ENCODE results near the gene SPATA45. TPM values are rescaled to one million over a fixed set of nuclear protein-coding genes. Genes with fewer than 3 reads are reported as not detected.

SPATA45 gene
- total RNA-seq, 5 donors from 2014 or later (not counting 1 experiment from before 2014, with no cell fraction given) = 0.57 TPM; not detected in 4

DNA sequence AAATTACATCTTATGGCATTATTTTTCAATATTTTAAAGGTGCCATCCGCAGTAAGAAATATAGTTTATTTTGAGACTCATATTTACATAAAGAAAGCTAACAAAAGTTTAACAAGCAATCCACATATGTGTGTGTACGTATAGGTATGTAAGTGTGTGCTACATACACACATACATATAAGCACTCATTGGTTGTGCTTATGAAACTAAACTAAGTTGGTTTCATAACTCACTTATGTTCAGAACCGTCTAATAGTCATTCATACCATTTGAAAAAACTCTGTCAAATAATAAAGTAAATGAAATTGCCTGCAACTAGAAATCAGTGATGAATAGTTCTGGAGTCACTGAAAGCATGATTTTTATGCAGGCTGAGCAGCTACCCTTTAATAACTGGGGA lies 41.7 kb downstream of the SPATA45 start:
- Mint-ChIP-seq H3K36me3 (peaks cover 24% of the 10 kb centered on the region), H3K4me3 (no peak overlapping the region), H3K27ac (no peak overlapping the region), H3K27me3 (no peaks in the 10 kb centered on the region), H3K4me1 (no peaks in the 10 kb centered on the region), H3K9me3 (no peaks in the 10 kb centered on the region)
- ATAC-seq (replicated peaks in 1 of 4) (no peak), DNase-seq (no peak)
- Histone ChIP-seq H3K4me1 (ENCODE audit: control insufficient read depth in 1 of 2, extremely low read depth in 1 of 2, insufficient read depth in 2 of 2, low read length in 2 of 2) (no peaks in the 10 kb centered on the region), H3K27ac (ENCODE audit: low read length) (no peak overlapping the region), H3K36me3 (ENCODE audit: control insufficient read depth in 2 of 2, extremely low read depth in 1 of 2, insufficient read depth in 1 of 2, low read length in 1 of 2) (peaks cover 0 to 25% of the 10 kb centered on the region in 2 donors), H3K27me3 (replicated peaks in 1 of 2; ENCODE audit: control insufficient read depth in 2 of 2, extremely low read depth in 1 of 2, insufficient read depth in 2 of 2, low read length in 1 of 2) (no peaks in the 10 kb centered on the region), H3K4me3 (ENCODE audit: control insufficient read depth in 1 of 2, extremely low read depth in 1 of 2, low read length in 1 of 2) (no peak overlapping the region), H3K9me3 (no peaks in the 10 kb centered on the region)
- ChIA-PET CTCF (interaction anchor here in 1 of 2 donors (0.6 kb wide), 1 partner anchor 172 kb away, joined by 7 read pairs; no protein-coding TSS in a partner anchor), POLR2A (interaction anchor here (0.7 to 0.9 kb wide), 2 partner anchors 11 to 108 kb away, joined by 4 to 6 read pairs; no protein-coding TSS in a partner anchor)
- WGBS (ENCODE audit: insufficient coverage) = no CpG with 5 or more reads among the region's 3 CpGs

DNA sequence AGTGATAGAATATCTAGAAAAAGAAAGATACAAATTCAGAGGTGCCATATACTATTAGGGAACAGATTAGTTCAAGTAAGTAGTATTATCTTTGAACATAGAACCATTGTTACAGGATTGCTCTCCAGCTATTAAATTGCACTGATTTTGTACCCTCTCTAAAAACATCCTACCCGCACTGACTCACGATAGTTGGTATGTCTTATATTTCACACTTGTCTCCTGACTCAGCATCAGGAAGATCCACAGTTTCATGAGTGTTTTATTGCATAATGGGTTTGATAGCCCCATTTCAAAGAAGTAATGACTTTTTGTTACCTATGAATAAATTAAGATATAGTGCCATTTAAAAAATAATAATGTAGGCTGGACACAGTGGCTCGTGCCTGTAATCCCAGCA lies 49.8 kb downstream of the SPATA45 start:
- Mint-ChIP-seq H3K9me3 (no peaks in the 10 kb centered on the region), H3K4me3 (no peak overlapping the region), H3K36me3 (peaks cover 41% of the 10 kb centered on the region), H3K4me1 (peaks cover 17% of the 10 kb centered on the region in 3 donors), H3K27me3 (no peaks in the 10 kb centered on the region), H3K27ac (no peak overlapping the region)
- Histone ChIP-seq H3K27ac (ENCODE audit: low read length) (no peak overlapping the region), H3K27me3 (replicated peaks in 1 of 2; ENCODE audit: control insufficient read depth in 2 of 2, extremely low read depth in 1 of 2, insufficient read depth in 2 of 2, low read length in 1 of 2) (no peaks in the 10 kb centered on the region), H3K4me1 (ENCODE audit: control insufficient read depth in 1 of 2, extremely low read depth in 1 of 2, insufficient read depth in 2 of 2, low read length in 2 of 2) (peaks cover 5 to 16% of the 10 kb centered on the region in 2 experiments), H3K36me3 (ENCODE audit: control insufficient read depth in 2 of 2, extremely low read depth in 1 of 2, insufficient read depth in 1 of 2, low read length in 1 of 2) (peaks cover 0 to 29% of the 10 kb centered on the region in 2 donors), H3K4me3 (ENCODE audit: control insufficient read depth in 1 of 2, extremely low read depth in 1 of 2, low read length in 1 of 2) (no peak overlapping the region), H3K9me3 (no peaks in the 10 kb centered on the region)
- ChIA-PET CTCF (interaction anchor here in 1 of 2 donors (1.0 kb wide), 1 partner anchor 340 kb away, joined by 5 read pairs; no protein-coding TSS in a partner anchor), POLR2A (interaction anchor here in 1 of 2 donors (0.7 kb wide), 1 partner anchor 943 kb away, joined by 3 read pairs; no protein-coding TSS in a partner anchor)
- DNase-seq (no peak), ATAC-seq (replicated peaks in 1 of 4) (no peak)
- WGBS (ENCODE audit: insufficient coverage) = no CpG with 5 or more reads among the region's 3 CpGs

DNA sequence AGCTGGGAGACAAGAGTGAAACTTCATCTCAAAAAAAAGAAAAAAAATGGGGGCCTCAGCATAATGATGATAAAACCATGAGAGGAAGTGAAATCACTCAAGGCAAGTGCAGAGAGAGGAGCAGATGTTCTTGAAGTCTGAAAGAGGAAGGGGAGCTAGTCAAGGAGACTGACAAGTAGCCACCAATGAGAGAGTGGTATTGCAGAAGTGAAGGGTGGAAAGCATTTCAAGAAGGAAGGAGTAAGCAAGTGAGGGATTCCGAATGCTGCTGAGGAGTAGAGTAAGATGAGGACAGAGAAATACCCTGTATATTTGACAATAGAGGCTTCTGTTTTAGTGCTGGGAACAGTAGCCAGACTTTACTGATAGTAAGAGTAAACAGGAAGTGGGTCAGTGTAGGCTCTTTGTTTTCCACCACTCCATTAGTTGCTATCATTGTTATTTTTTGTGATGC lies 52.9 kb downstream of the SPATA45 start:
- no peaks in the 10 kb centered on the region for H3K27me3 Mint-ChIP-seq
- Histone ChIP-seq H3K4me1 (ENCODE audit: control insufficient read depth in 1 of 2, extremely low read depth in 1 of 2, insufficient read depth in 2 of 2, low read length in 2 of 2) (peaks cover 12 to 37% of the 10 kb centered on the region in 2 experiments), H3K27ac (ENCODE audit: low read length) (peak overlapping the region; percentile 7), H3K4me3 (ENCODE audit: control insufficient read depth in 1 of 2, extremely low read depth in 1 of 2, low read length in 1 of 2) (no peak overlapping the region), H3K27me3 (replicated peaks in 1 of 2; ENCODE audit: control insufficient read depth in 2 of 2, extremely low read depth in 1 of 2, insufficient read depth in 2 of 2, low read length in 1 of 2) (no peaks in the 10 kb centered on the region), H3K9me3 (no peaks in the 10 kb centered on the region), H3K36me3 (ENCODE audit: control insufficient read depth in 2 of 2, extremely low read depth in 1 of 2, insufficient read depth in 1 of 2, low read length in 1 of 2) (peaks cover 0 to 23% of the 10 kb centered on the region in 2 donors)
- H3K4me3 Mint-ChIP-seq = peak overlapping the region; percentile 22 to 57 (median 51)
- H3K4me1 Mint-ChIP-seq = peaks cover 33 to 44% (median 40%) of the 10 kb centered on the region in 3 donors
- peaks cover 31% of the 10 kb centered on the region for H3K36me3 Mint-ChIP-seq
- ATAC-seq (replicated peaks in 1 of 4) (no peak), DNase-seq (peak in 1 of 35 experiments; percentile 21)
- 78% methylated on average over 1 of the region's 1 CpG for WGBS (ENCODE audit: insufficient coverage)
- CTCF ChIA-PET = interaction anchor here (0.6 to 1.4 kb wide), 2 partner anchors 129 to 321 kb away, joined by 3 read pairs; no protein-coding TSS in a partner anchor
- no peaks in the 10 kb centered on the region for H3K9me3 Mint-ChIP-seq
- POLR2A ChIA-PET = interaction anchor here in 1 of 2 donors (0.5 to 1.1 kb wide), 3 partner anchors 11 to 1114 kb away, joined by 3 to 9 read pairs (median 4); partner anchors contain the start of gene FLVCR1
- peak overlapping the region; percentile 85 to 89 for H3K27ac Mint-ChIP-seq

DNA sequence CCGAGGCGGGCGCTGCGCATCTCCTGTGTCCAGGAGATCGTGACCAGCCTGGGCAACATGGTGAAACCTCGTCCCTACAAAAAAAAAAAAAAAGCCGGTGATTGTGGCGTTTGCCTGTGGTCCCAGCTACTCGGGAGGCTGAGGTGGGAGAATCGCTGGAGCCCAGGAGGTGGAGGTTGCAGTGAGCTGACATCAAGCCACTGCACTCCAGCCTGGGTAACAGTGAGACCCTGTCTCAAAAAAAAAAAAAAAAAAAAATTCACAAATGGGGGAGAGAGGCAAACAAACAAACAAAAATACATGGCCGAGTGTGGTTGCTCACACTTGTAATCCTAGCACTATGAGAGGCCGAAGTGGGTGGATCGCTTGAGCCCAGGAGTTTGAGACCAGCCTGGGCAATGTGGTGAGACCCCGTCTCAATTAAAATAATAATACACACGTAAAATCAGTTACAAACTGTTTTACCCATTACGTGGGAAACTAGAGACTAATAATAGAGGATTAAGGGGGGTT lies 55.0 kb downstream of the SPATA45 start:
- Histone ChIP-seq H3K27me3 (replicated peaks in 1 of 2; ENCODE audit: control insufficient read depth in 2 of 2, extremely low read depth in 1 of 2, insufficient read depth in 2 of 2, low read length in 1 of 2) (no peaks in the 10 kb centered on the region), H3K9me3 (no peaks in the 10 kb centered on the region), H3K27ac (ENCODE audit: low read length) (peak overlapping the region; percentile 82), H3K36me3 (ENCODE audit: control insufficient read depth in 2 of 2, extremely low read depth in 1 of 2, insufficient read depth in 1 of 2, low read length in 1 of 2) (peaks cover 0 to 10% of the 10 kb centered on the region in 2 donors), H3K4me1 (ENCODE audit: control insufficient read depth in 1 of 2, extremely low read depth in 1 of 2, insufficient read depth in 2 of 2, low read length in 2 of 2) (peaks cover 15 to 37% of the 10 kb centered on the region in 2 experiments), H3K4me3 (ENCODE audit: control insufficient read depth in 1 of 2, extremely low read depth in 1 of 2, low read length in 1 of 2) (peak overlapping the region; percentile 81 to 100)
- POLR2A ChIA-PET = interaction anchor here (0.6 to 0.7 kb wide), 4 partner anchors 178 to 1836 kb away, joined by 3 to 7 read pairs (median 4); no protein-coding TSS in a partner anchor
- H3K4me3 Mint-ChIP-seq = peak overlapping the region; percentile 98
- ATAC-seq (replicated peaks in 1 of 4) (no peak), DNase-seq (peak in 1 of 35 experiments; percentile 23)
- peaks cover 17% of the 10 kb centered on the region for H3K36me3 Mint-ChIP-seq
- H3K27me3 Mint-ChIP-seq = no peaks in the 10 kb centered on the region
- no peaks in the 10 kb centered on the region for H3K9me3 Mint-ChIP-seq
- peaks cover 41 to 52% (median 48%) of the 10 kb centered on the region in 3 donors for H3K4me1 Mint-ChIP-seq
- WGBS (ENCODE audit: insufficient coverage) = 0% methylated on average over 3 of the region's 16 CpGs
- peak overlapping the region; percentile 93 to 96 for H3K27ac Mint-ChIP-seq
- CTCF ChIA-PET = interaction anchor here (0.6 to 1.1 kb wide), 5 partner anchors 9 to 1555 kb away, joined by 3 to 7 read pairs (median 3); partner anchors contain the start of genes DTL (in 1 of the 2) and INTS7 (in 1 of the 2)

DNA sequence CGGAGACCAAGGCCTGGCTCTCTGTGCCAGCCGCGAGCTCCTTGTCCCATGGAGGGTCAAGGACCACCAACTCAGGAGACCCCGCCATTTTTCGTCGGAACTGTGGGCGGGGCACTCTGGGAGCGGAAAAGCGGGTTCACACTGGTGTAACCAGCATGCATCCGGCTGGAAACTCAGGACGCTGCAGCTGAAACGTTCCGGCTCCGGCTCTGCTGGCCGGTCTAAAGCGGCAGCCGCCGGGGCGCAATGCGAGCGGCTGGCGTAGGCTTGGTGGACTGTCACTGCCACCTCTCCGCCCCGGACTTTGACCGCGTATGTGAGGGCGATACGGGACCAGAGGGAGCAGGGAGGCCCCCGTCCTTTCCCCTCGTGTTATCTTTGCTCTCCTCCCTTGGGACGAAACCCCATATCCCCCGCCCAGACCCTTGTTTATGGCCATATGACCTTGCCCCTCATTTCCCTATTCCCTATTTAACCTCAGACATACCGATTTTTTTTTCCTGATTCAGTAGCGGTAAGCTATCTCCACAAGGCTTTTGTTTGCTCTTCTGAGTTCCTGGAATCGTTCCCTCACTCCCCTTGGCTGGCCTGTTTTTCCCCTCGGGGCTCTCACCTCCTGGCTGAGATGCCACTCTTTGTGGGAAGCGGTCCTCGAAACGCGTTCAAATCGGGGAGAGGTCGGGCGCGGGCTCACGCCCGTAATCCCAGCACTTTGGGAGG lies 55.6 kb downstream of the SPATA45 start, which contains the start of the genes NSL1 and TATDN3:
Gene NSL1, minus strand, starts transcription at position 102 of the 720 bp plus-strand sequence. Its CDS starts 14 bp downstream, at position 88.
Gene TATDN3, plus strand, starts transcription at position 219 of the 720 bp plus-strand sequence. Its CDS starts 28 bp downstream, at position 247.
- Histone ChIP-seq H3K4me1 (ENCODE audit: control insufficient read depth in 1 of 2, extremely low read depth in 1 of 2, insufficient read depth in 2 of 2, low read length in 2 of 2) (peaks cover 15 to 37% of the 10 kb centered on the region in 2 experiments), H3K27ac (ENCODE audit: low read length) (peak within 1 kb of the TSS; percentile 82), H3K36me3 (ENCODE audit: control insufficient read depth in 2 of 2, extremely low read depth in 1 of 2, insufficient read depth in 1 of 2, low read length in 1 of 2) (peaks cover 0 to 5% of the 10 kb centered on the region in 2 donors), H3K27me3 (replicated peaks in 1 of 2; ENCODE audit: control insufficient read depth in 2 of 2, extremely low read depth in 1 of 2, insufficient read depth in 2 of 2, low read length in 1 of 2) (no peaks in the 10 kb centered on the region), H3K4me3 (ENCODE audit: control insufficient read depth in 1 of 2, extremely low read depth in 1 of 2, low read length in 1 of 2) (peak within 1 kb of the TSS; percentile 81 to 100), H3K9me3 (no peaks in the 10 kb centered on the region)
- under 1% methylated on average over 27 of the region's 46 CpGs for WGBS (ENCODE audit: insufficient coverage)
- DNase-seq (peak; percentile 71 to 98 (median 87)), ATAC-seq (replicated peaks in 1 of 4) (peak; percentile 89 to 92 (median 91))
- H3K36me3 Mint-ChIP-seq = peaks cover 14% of the 10 kb centered on the region
- H3K27ac Mint-ChIP-seq = peak within 1 kb of the TSS; percentile 93 to 96
- ChIA-PET POLR2A (interaction anchor here (0.5 to 0.7 kb wide), 5 partner anchors 68 to 1836 kb away, joined by 3 to 7 read pairs (median 4); no protein-coding TSS in a partner anchor), CTCF (interaction anchor here (0.6 to 1.6 kb wide), 8 partner anchors 10 to 1555 kb away, joined by 3 to 8 read pairs (median 4); partner anchors contain the start of genes DTL (in 1 of the 2) and INTS7 (in 1 of the 2))
- H3K9me3 Mint-ChIP-seq = no peaks in the 10 kb centered on the region
- no peaks in the 10 kb centered on the region for H3K27me3 Mint-ChIP-seq
- H3K4me3 Mint-ChIP-seq = peak within 1 kb of the TSS; percentile 98
- H3K4me1 Mint-ChIP-seq = peaks cover 41 to 53% (median 52%) of the 10 kb centered on the region in 3 donors

Data from T-cell (primary cell).